HG02938 (cell line): ENCODE results near the gene PCGF1.
"Not testable (repeated sequence)": the region's sequence is repeated elsewhere in the genome, so short reads cannot be mapped to it uniquely, and the experiment has no call there.

Experiments used
- ATAC-seq: cut with Tn5 transposase; IDR thresholded peaks from one replicate; pipeline ENCODE4 v1.9.1; 2021; ENCODE audit warnings: mild to moderate bottlenecking, moderate library complexity; ENCODE audit not compliant: unreplicated experiment

PCGF1 gene

DNA sequence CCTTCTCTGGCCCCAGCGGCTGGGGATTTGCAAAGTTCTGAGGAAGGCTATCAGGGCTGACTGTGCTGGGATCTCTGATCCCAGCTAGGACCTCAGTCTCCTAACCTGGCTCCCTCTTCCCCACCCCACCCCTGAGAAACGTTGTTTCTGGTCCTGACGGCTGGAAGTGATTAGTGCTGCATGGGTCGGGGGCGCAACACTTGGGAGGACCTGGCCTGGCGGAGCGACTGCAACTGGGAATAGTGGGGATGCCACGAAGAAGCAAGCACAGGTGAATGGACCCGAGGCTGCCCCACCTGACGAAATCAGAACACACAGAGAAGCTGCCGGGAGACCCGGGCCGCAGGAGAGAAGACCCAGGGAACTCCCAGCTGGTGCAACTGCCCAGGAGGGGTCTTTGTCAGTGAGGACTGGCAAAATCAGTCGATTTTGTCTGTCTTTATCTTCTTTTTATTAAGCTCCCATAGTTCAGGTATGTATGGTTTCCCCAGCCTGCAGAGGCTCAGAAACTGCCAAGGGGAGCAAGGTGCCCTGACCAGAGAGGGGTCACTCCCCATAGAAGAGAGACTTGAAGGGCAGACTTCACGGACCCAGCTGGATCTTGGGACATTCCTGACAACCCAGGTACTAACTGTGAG, 7.4 kb downstream of the PCGF1 start:
- no peak for ATAC-seq

DNA sequence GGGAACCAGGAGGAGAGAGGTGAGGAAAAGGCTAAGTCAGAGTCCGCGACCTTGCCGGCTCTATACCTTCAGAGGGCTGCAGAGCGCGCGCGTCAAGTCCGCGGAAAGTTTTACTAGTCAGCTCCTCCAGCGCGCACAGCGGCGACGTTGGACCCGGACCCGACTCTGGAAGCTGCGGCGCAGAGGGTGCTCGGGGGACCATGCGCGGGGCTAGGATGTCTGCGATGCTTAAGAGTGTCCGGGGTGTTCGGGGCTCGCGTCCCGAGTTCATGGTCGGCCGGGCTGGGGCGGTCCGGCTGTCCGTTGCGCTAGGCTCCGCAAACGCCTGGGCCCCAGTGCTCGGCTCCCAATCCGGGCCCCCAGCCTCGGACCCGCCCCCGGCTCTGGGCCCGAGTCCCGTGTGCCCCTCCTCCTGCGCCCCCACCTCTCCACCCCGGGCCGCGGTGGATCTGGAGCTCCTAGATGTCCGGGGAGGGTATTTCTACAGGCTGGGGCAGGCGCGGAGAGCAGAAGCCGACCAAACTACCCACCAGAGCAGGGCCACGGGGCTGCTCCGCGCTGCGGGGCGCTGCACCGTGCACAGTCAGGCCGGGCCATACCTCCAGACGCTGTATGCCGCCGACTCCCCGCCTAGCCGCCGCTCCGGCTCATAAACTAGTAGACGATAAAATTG, 8.1 kb downstream of the PCGF1 start, which contains the start of gene LBX2:
TSS of gene LBX2 (minus strand) at position 337 of the 673 bp plus-strand sequence. CDS start at position 271, 66 bp downstream.
- no peak for ATAC-seq

- no peak for ATAC-seq
Measured at GRCh38 chr2:74498500-74499266, 8.8 kb downstream of the PCGF1 start.

GRCh38 chr2:74497777-74498499, 9.6 kb downstream of the PCGF1 start:
- no peak for ATAC-seq

DNA sequence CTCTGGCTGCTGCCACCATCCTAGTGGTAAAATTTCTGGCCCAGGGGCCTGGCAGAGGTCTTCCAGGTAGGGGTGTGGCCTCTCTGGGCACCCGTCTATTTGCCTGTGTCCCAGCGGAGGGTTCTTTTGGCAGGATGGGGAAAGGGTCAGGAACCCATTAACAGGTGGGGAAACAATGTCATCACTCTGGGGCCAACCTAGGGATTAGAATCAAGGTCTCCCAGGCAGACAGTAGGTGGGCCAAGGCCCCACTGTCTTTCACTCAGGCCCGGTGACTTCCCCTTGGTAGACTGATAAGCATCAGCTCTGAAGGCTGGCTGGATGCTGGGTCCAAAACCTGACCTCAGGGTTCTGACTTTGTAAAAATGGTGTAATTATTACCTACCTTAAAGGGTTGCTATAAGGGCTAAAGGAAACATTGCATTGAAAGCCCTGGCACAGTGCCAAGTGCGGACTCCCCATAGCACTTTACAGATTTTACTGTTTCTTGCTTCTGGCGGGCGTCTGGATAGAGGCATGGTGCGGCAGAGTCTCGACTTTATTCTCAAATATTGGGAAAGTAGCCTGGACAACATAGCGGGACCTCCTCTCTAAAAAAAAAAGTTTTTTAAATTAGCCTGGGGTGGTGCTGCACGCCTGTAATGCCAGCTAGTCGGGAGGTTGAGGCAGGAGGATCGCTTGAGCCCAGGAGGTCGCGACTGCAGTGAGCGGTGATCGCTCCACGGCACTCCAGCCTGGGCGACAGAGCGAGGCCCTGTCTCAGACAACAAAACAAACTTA, 10.3 kb downstream of the PCGF1 start:
- ATAC-seq, result no peak

- no peak for ATAC-seq
Measured at GRCh38 chr2:74495440-74495839, 12.1 kb downstream of the PCGF1 start.

GRCh38 chr2:74493546-74493945, 13.9 kb downstream of the PCGF1 start:
- ATAC-seq, result no peak

GRCh38 chr2:74491648-74492544, 15.6 kb downstream of the PCGF1 start:
- no peak for ATAC-seq

GRCh38 chr2:74489906-74490305, 17.6 kb downstream of the PCGF1 start:
- ATAC-seq, result no peak

GRCh38 chr2:74488643-74489481, 18.6 kb downstream of the PCGF1 start:
- no peak for ATAC-seq

GRCh38 chr2:74486141-74486540, 21.4 kb downstream of the PCGF1 start:
- ATAC-seq, result no peak

DNA sequence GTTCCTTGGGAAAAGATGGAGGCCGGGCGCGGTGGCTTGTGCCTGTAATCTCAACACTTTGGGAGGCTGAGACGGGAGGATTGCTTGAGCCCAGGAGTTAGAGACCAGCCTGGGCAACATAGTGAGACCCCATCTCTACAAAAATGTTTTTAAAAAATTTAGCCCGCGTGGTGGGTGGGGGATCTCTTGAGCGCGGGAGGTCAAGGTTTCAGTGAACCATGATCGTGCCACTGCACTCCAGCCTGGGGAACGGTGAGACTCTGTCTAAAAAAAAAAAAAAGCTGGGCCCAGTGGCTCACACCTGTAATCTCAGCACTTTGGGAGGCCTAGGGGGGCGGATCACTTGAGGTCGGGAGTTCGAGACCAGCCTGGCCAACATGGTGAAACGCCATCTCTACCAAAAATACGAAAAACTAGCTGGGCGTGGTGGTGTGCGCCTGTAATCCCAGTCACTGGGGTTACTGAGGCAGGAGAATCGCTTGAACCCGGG, 23.8 kb downstream of the PCGF1 start:
- not testable (repeated sequence) for ATAC-seq

DNA sequence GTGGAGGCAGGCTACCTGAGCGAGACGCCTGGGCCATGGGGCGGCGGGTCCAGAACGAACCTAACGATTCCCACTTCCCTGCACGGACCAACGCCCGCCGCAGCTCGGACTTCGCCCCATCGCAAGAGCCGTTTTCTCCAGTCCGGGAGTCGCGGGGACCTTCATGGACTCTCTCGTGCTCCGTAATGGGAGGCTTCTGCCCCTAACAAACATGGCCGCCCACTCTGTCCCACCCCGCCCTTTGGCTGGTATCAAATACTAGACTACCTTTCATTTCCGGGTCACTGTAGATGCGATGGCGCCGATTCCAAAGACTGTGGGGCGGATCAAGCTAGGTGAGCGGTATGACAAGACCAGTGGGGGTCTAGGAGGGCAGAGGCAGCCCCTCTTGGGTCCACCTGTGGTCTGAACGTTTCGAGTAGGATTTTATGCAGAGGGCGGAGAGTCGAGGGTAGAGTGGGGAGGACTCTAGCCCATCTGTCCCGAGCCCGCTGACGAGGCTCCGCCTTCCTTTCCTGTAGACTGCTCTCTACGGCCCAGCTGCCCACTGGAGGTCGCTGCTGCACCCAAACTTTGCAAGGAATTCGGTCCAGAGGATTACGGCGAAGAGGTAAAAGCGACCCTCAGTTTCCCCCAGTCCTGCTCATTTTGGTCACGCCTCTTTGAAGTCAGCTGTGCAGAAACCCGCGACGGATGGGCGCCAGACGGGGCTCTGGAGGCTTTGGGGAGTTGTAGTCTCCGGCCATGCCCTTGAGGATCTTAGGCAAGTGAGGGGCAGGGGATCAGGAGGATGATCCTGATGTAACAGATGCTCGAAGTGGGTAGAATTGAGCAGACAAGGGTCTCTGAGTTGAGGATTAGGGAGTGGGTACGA, 24.5 kb downstream of the PCGF1 start, which contains the start of the genes CCDC142 and TTC31:
TSS of gene CCDC142 (minus strand) at position 198 of the 874 bp plus-strand sequence. CDS start at position 37, 161 bp downstream.
TSS of gene TTC31 (plus strand) at position 281 of the 874 bp plus-strand sequence. CDS start at position 296, 15 bp downstream.
- peak; percentile 91 for ATAC-seq

GRCh38 chr2:74481961-74482800, 25.3 kb downstream of the PCGF1 start:
- ATAC-seq, result peak; percentile 37

GRCh38 chr2:74481431-74481830, 26.1 kb downstream of the PCGF1 start:
- no peak for ATAC-seq

DNA sequence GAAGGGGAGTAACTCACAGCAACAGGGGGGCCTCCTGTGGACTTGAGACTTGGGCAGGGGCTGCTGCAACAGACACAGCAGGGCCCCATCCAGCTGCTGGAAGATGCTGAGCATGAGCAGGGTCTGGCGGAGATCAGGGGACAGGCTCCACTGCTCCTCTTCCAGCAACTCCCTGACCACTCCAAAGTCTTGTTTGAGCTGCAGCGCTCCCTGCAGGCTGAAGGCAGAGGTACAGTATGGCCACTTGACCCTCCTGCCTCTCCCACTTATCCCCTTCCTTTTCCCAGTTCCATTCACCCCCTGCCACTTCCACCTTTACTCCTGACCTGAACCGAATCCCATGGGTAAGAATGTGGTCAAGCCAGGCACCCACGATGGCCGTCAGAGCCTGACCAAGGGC, 32.6 kb downstream of the PCGF1 start:
- ATAC-seq, result no peak
